NK-92 (cell line): ENCODE data around the gene CDC42EP5.
"Not testable (repeated sequence)": the region's sequence is repeated elsewhere in the genome, so short reads cannot be mapped to it uniquely, and the experiment has no call there.

Experiments used
- DNase-seq: peaks from one replicate; lab custom pipeline; 2025; ENCODE audit not compliant: unreplicated experiment; lab: John Stamatoyannopoulos, UW

CDC42EP5 gene

GRCh38 chr19:54489766-54490165 lies 16.7 kb upstream of the CDC42EP5 start:
- no peak for DNase-seq

GRCh38 chr19:54489341-54489740 lies 16.2 kb upstream of the CDC42EP5 start:
- DNase-seq, result no peak

GRCh38 chr19:54485851-54486250 lies 12.8 kb upstream of the CDC42EP5 start:
- DNase-seq, result no peak

- DNase-seq, result no peak
Observed at GRCh38 chr19:54484451-54484850, 11.4 kb upstream of the CDC42EP5 start.

GRCh38 chr19:54482889-54483288 lies 9.8 kb upstream of the CDC42EP5 start:
- DNase-seq, result no peak

- DNase-seq, result no peak
Observed at GRCh38 chr19:54481326-54481930, 8.3 kb upstream of the CDC42EP5 start.

- no peak for DNase-seq
Observed at GRCh38 chr19:54480051-54480450, 7.0 kb upstream of the CDC42EP5 start.

- no peak for DNase-seq
Observed at GRCh38 chr19:54478677-54479266, 5.7 kb upstream of the CDC42EP5 start.

- DNase-seq, result no peak
Observed at GRCh38 chr19:54477650-54478049, 4.6 kb upstream of the CDC42EP5 start.

- DNase-seq, result no peak
Observed at GRCh38 chr19:54475706-54476105, 2.6 kb upstream of the CDC42EP5 start.

- no peak for DNase-seq
Observed at GRCh38 chr19:54473892-54474372, 836 bp upstream of the CDC42EP5 start.

GRCh38 chr19:54470991-54471782 lies 1.9 kb downstream of the CDC42EP5 start:
- no peak for DNase-seq

GRCh38 chr19:54470276-54470887 lies 2.7 kb downstream of the CDC42EP5 start:
- DNase-seq, result no peak

- no peak for DNase-seq
Observed at GRCh38 chr19:54469496-54469934, 3.6 kb downstream of the CDC42EP5 start.

GRCh38 chr19:54466110-54466480 lies 7.0 kb downstream of the CDC42EP5 start:
- DNase-seq, result not testable (repeated sequence)

- no peak for DNase-seq
Observed at GRCh38 chr19:54465426-54466109, 7.5 kb downstream of the CDC42EP5 start.

GRCh38 chr19:54464630-54465425 lies 8.3 kb downstream of the CDC42EP5 start:
- no peak for DNase-seq

- DNase-seq, result no peak
Observed at GRCh38 chr19:54464044-54464629, 9.0 kb downstream of the CDC42EP5 start.

GRCh38 chr19:54463531-54464043 lies 9.5 kb downstream of the CDC42EP5 start, which contains the start of gene LENG9:
LENG9 (minus strand) TSS chr19:54463778; CDS start chr19:54463526, 252 bp downstream.
- peak; percentile 69 for DNase-seq
